ENCODE measurements around the gene CEP20. TPM values are rescaled to one million over a fixed set of nuclear protein-coding genes. Genes with fewer than 3 reads are reported as not detected.

CEP20 gene
- total and polyA plus RNA-seq, 2 donors (not counting 1 experiment from before 2014, with no cell fraction given): 14.2 to 30.2 TPM

DNA sequence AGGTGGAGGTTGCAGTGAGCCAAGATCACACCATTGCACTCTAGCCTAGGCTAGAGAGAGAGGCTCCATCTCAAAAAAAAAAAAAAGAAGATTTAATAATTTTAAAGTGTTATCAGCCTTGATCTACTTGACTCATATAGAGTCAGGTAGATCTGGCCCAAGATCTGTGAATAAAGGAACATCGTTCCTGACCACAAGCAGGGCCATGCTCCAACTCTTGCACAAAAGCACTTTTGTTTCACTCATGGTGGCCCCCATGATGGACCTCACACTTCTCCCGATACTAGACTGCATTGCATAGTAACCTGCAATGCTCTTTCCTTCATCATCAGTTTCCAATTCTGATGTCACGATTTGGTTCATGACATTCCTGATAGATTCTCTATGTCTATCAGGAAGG, 26.4 kb downstream of the CEP20 start:
- intact Hi-C loops (cut with micrococcal nuclease): no loop called here
- CTCF ChIA-PET: no interaction called here

DNA sequence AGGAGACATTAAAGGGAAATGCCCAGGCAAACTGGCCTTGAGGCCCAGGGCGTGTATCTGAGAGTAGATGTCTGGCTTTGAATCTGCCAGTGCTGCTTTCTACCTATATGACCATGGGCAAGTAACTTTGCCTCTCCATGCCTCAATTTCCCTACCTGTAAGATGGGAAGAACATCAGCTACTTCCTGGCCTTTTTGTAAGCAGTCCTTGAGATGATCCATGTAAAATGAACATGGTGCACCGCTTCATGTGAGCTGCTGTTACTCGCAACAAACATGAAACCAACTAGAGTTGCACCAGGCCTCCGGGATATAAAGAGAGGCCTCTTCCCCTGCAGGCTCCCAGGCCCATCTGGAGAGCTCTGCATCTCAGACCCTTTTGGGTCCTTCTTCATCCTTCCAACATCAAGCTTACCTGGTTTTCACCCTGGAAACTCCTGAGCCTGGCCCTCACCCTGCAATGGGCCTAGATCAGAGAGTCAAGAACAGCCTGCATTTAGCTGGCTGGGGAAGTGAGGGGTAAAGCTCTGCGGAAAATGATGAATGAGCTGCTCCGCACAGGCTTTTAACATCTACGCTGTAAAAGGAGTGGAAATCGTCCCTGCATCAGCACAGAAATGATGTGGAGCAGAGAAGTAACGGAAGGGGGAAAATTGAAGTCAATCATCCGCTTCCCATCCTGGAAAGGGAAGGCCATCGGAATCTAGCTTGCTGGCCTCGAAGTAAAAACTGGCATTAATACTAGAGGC, 29.3 kb downstream of the CEP20 start:
- Histone ChIP-seq H3K4me1 (ENCODE audit: control insufficient read depth in 2 of 2, insufficient read depth in 2 of 2, low read length in 2 of 2) (peaks cover 24 to 31% of the 10 kb centered on the region in 2 donors), H3K27ac (ENCODE audit: low read length in 2 of 2) (no peak overlapping the region), H3K4me3 (ENCODE audit: control extremely low read depth in 1 of 5, extremely low read depth in 1 of 5, insufficient read depth in 1 of 5, low read depth in 2 of 5, low read length in 4 of 5) (no peak overlapping the region), H2AFZ (ENCODE audit: insufficient read depth, low read depth, low read length, poor library complexity, severe bottlenecking) (no peak overlapping the region), H3K79me2 (ENCODE audit: control insufficient read depth, insufficient read depth, low read length) (no peaks in the 10 kb centered on the region), H3K27me3 (replicated peaks in 1 of 4; ENCODE audit: control extremely low read depth in 1 of 4, control insufficient read depth in 3 of 4, insufficient read depth in 4 of 4, low read length in 3 of 4) (peaks cover 0 to 28% (median 14%) of the 10 kb centered on the region in 4 experiments), H3K9me3 (ENCODE audit: control extremely low read depth in 1 of 3, control insufficient read depth in 2 of 3, insufficient read depth in 1 of 3, low read length in 2 of 3) (peaks cover 0 to 1% (median 0%) of the 10 kb centered on the region in 3 donors), H4K20me1 (ENCODE audit: control insufficient read depth, insufficient read depth, low read length, poor library complexity, severe bottlenecking) (no peaks in the 10 kb centered on the region), H3K36me3 (replicated peaks in 1 of 2; ENCODE audit: control extremely low read depth in 1 of 2, control insufficient read depth in 1 of 2, extremely low read depth in 1 of 2, insufficient read depth in 2 of 2, low read length in 1 of 2) (no peaks in the 10 kb centered on the region), H3K4me2 (replicated peaks; ENCODE audit: low read depth, low read length, poor library complexity, severe bottlenecking) (no peak overlapping the region), H3K9ac (ENCODE audit: low read length) (no peak overlapping the region)
- ATAC-seq (ENCODE audit: low read depth) (no peak), DNase-seq (no peak)
- Mint-ChIP-seq H3K27me3 (peaks cover 22% of the 10 kb centered on the region), H3K4me1 (peaks cover 19% of the 10 kb centered on the region), H3K4me3 (no peak overlapping the region), H3K9me3 (ENCODE audit: insufficient read depth) (no peaks in the 10 kb centered on the region), H3K27ac (no peak overlapping the region)
- intact Hi-C loops (cut with micrococcal nuclease): no loop called here
- ChIA-PET CTCF (interaction anchor here (0.6 to 1.9 kb wide), 3 partner anchors 13 to 268 kb away, joined by 3 to 7 read pairs (median 6); no protein-coding TSS in a partner anchor), POLR2A (no interaction called here)
- WGBS (ENCODE audit: insufficient coverage): 98% methylated on average over 11 of the region's 12 CpGs
- no peak for TF ChIP-seq EZH2 (IDR thresholded peaks at IDR 0.05; ENCODE audit: borderline replicate concordance, insufficient read depth, low read depth, low read length, poor library complexity, severe bottlenecking)
- TF ChIP-seq, protein P1, sequence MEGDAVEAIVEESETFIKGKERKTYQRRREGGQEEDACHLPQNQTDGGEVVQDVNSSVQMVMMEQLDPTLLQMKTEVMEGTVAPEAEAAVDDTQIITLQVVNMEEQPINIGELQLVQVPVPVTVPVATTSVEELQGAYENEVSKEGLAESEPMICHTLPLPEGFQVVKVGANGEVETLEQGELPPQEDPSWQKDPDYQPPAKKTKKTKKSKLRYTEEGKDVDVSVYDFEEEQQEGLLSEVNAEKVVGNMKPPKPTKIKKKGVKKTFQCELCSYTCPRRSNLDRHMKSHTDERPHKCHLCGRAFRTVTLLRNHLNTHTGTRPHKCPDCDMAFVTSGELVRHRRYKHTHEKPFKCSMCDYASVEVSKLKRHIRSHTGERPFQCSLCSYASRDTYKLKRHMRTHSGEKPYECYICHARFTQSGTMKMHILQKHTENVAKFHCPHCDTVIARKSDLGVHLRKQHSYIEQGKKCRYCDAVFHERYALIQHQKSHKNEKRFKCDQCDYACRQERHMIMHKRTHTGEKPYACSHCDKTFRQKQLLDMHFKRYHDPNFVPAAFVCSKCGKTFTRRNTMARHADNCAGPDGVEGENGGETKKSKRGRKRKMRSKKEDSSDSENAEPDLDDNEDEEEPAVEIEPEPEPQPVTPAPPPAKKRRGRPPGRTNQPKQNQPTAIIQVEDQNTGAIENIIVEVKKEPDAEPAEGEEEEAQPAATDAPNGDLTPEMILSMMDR (IDR thresholded peaks at IDR 0.05): no peak

More for the DNA sequence above, 26.4 kb downstream of the CEP20 start:
- no peak for TF ChIP-seq EZH2 (IDR thresholded peaks at IDR 0.05; ENCODE audit: borderline replicate concordance, insufficient read depth, low read depth, low read length, poor library complexity, severe bottlenecking)
- TF ChIP-seq, protein P1 (IDR thresholded peaks at IDR 0.05): no peak
- DNase-seq: no peak
- Histone ChIP-seq H3K4me2 (replicated peaks; ENCODE audit: low read depth, low read length, poor library complexity, severe bottlenecking) (no peak overlapping the region), H3K27me3 (replicated peaks in 1 of 4; ENCODE audit: control extremely low read depth in 1 of 4, control insufficient read depth in 3 of 4, insufficient read depth in 4 of 4, low read length in 3 of 4) (peaks cover 0 to 21% (median 8%) of the 10 kb centered on the region in 4 experiments), H4K20me1 (ENCODE audit: control insufficient read depth, insufficient read depth, low read length, poor library complexity, severe bottlenecking) (no peaks in the 10 kb centered on the region), H3K27ac (ENCODE audit: low read length in 2 of 2) (no peak overlapping the region), H3K4me3 (ENCODE audit: control extremely low read depth in 1 of 5, extremely low read depth in 1 of 5, insufficient read depth in 1 of 5, low read depth in 2 of 5, low read length in 4 of 5) (no peak overlapping the region), H3K9me3 (ENCODE audit: control extremely low read depth in 1 of 3, control insufficient read depth in 2 of 3, insufficient read depth in 1 of 3, low read length in 2 of 3) (no peaks in the 10 kb centered on the region), H3K4me1 (ENCODE audit: control insufficient read depth in 2 of 2, insufficient read depth in 2 of 2, low read length in 2 of 2) (peaks cover 11 to 12% of the 10 kb centered on the region in 2 donors), H3K9ac (ENCODE audit: low read length) (no peak overlapping the region), H2AFZ (ENCODE audit: insufficient read depth, low read depth, low read length, poor library complexity, severe bottlenecking) (no peak overlapping the region), H3K79me2 (ENCODE audit: control insufficient read depth, insufficient read depth, low read length) (no peaks in the 10 kb centered on the region), H3K36me3 (replicated peaks in 1 of 2; ENCODE audit: control extremely low read depth in 1 of 2, control insufficient read depth in 1 of 2, extremely low read depth in 1 of 2, insufficient read depth in 2 of 2, low read length in 1 of 2) (peaks cover 8 to 20% of the 10 kb centered on the region in 2 experiments)
- Mint-ChIP-seq H3K27ac (no peak overlapping the region), H3K27me3 (peaks cover 12% of the 10 kb centered on the region), H3K9me3 (ENCODE audit: insufficient read depth) (no peaks in the 10 kb centered on the region), H3K4me1 (peaks cover 7% of the 10 kb centered on the region), H3K4me3 (no peak overlapping the region)
- POLR2A ChIA-PET: no interaction called here
- ATAC-seq (ENCODE audit: low read depth): no peak
- 89% methylated on average over 3 of the region's 3 CpGs for WGBS (ENCODE audit: insufficient coverage)

Measured in B cell (primary cell).